GM18868 (cell line): ENCODE measurements around the gene ARMH3.

Source experiments
- ATAC-seq: cut with Tn5 transposase; IDR thresholded peaks from one replicate; pipeline ENCODE4 v1.9.1; 2021; ENCODE audit warnings: mild to moderate bottlenecking, moderate library complexity; ENCODE audit not compliant: unreplicated experiment

Gene ARMH3

DNA sequence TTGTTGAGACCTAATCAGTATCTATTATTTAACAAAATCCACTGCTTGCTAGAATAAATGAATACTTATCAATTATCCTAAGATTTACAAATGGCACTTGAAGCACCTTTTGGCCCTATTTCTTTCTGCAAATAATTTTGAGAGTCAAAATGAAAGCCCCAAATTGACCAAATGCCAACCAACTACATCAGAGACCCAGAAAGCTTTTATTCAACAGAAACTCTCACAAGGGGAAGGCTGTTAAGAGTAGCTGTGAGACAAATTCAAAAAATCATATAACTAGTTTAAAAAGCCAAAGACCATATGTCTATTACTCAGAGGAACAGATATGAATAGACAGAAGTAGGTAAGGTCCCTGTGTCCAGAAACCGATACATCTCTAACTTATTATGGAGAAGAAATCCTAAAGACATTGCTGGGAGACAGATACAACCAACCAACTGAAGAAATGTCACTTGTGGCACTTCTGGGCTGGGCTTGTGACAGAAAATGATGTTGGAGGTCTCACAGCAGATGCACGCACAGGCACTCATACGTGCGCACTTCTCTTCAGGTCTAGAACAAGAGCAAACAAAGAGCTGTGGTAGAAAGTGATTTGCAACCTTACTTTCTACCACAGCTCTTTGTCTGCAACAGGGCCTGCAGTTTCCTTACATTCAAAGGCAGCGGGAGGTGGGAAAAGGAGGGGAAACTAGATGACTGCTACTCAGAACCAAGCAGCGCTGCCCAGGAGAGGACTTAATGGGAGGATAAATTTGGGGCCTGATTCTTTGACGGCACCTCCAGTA lies 153.7 kb downstream of the ARMH3 start:
- peak; percentile 50 for ATAC-seq

DNA sequence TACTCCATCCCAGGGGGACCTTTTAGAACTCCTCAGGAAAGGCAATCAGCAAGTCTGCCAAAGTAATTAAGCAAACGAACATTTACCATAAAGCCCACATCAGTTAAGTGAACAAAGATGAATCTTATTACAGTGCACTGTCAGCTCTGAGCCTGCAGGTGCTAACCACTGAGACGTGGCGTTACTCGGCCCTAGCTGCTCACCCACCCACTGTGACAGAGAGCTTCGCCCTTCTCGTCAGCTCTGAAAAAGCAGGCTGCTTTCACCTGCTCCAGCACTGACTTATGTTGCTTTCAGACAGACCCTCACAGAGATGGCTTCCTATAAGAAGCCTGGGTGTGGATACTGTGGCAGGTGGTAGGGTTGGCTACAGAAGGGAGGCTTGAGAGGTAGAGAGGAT lies 154.6 kb downstream of the ARMH3 start:
- ATAC-seq, result peak; percentile 59

DNA sequence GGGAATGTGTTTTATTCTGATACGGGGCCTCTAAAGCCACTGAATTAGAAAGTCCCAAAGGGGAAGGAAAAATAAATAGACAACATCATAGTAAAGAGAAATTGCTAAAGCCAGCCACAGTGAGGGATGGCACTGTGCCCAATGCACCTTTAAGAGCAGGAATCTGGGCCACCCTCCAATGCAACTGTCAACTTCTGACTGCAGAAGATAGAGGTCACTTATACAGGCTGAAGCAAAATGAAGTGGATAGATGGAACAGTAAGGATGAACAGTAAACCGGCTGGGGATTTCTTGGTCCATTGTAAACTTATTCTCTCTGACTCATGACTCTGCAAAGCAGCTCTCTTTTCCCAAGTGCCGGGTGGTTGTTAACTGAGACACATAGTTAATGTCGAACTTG lies 158.3 kb downstream of the ARMH3 start:
- ATAC-seq, result no peak

DNA sequence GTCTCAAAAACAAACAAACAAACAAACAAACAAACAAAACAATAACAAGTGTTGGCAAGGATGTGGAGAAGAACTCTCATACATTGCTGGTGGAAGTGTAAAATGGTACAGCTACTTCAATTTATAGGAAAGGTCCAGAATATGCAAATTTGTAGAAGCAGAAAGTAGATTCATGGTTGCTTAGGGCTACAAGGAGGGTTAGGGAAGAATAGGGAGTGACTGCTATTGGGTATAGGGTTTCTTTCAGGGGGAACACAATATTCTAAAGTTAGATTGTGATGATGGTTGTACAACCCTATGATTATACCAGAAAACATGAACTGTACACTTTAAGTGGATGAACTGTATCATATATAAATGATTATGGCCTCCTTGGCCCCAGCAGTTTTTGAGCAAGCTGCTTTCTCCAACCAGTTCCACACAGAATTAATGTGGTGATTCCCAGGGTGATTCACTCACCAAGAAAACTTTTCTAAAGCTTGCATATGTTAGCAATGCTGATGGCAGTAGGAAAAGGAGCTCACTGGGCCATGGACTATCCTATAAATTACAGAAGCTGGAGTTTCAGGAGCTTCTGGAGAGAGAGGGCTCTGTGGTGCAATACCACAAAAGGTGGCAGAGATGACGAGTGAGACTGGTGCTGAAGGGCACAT lies 159.6 kb downstream of the ARMH3 start:
- no peak for ATAC-seq

DNA sequence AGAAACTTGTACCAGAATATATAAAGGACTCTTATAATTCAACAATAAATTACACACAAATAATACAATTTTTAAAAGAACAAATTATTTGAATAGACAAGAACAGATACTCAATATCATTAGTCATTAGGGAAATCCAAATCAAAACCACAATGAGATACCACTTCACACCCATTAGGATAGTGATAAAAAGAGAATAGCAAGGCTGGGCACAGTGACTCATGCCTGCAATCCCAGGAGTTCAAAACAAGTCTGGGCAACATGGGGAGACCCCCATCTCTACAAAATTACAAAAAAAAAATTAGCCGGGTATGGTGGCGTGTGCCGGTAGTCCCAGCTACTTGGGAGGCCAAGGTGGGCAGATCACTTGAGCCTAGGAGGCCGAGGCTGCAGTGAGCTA lies 160.2 kb downstream of the ARMH3 start:
- ATAC-seq, result no peak

DNA sequence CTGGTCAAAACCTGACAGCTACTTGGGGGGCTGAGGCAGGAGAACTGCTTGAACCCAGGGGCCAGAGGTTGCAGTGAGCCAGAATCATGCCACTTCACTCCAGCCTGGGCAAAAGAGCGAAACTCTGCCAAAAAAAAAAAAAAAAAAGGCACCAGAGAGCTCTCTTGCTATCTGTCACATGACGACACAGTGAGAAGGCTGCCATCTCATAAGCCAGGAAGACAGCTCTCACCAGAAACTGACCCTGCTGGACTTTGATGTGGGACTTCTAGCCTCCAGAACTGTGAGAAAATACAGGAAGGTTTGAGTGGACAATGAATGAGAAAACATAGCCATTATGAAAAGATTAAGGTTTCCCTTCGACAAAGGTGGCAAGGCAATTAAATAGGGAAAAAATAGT lies 161.2 kb downstream of the ARMH3 start:
- ATAC-seq, result no peak

DNA sequence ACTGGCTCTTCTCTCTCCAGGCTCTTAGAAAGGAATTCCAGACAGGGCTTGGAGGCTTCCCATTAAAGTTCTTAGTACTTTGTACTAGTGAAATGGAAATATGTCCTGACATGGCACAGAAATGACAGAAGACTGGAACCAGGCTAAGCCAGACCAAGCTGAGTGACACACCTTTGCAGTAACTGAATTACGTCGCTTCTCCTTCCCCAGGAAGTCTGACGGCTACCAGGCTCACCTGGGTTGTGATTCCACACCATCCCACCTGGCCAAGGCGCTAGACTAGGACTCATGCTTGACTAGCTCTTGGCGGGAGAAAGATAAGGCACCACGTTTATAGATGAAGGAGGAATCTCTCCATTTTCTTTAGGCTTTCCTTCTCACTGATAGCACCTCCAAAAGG lies 161.7 kb downstream of the ARMH3 start:
- ATAC-seq, result no peak

DNA sequence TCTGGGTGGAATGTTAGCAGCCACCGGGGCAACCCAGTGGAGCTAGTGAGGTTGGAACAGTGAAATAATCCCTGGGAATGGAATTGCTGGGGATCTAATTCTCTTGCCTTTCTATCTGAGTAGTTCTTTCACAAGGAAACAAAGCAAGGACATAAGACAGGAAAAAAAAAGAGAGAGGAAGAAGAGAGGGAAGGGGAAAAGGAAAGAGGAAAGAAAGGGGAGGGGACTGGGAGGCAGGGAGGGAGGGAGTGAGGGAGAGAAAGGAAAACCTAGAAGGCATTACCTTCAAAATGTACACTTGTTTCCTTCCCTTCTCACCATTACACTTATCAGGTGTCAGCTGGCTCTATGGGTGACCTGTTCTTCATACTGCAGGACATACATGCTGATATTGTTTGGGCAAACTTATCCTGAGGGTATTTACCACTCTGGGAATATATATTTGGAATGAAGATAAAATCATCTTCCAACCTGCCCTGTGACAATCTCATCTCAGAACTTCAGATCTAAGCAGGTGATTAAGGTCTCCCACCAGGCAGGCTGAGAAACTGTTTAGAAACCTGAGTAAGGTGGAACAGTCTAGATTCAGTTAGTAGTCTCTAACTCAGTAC lies 162.4 kb downstream of the ARMH3 start:
- ATAC-seq, result no peak

DNA sequence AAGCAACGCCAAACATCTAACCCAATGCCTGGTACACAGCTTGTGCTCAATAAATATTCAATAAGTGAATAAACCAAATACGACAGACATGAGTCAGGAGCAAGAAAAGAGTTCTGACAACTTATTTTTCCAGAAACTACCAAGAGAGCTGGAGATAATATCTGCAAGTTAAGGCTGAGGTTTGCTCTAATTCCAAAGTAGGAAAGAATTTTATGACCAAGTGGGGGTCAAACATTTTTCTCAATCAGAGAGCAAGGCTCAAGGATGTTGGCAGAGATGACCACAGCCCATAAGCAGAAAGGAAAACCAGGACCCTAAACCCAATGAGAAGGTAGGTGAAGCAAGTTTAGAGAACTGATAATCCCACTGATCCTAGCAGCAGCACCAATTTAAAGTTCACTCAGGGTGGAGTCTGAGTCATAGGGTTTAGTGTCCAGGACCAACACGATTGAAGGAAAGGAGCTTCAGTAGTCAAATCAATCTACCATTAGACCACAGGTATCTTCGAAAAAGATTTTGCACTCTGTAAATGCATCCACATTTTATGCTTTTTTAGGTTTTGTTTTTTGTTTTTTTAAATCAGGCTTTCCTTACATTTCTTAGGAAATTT lies 163.1 kb downstream of the ARMH3 start:
- no peak for ATAC-seq

DNA sequence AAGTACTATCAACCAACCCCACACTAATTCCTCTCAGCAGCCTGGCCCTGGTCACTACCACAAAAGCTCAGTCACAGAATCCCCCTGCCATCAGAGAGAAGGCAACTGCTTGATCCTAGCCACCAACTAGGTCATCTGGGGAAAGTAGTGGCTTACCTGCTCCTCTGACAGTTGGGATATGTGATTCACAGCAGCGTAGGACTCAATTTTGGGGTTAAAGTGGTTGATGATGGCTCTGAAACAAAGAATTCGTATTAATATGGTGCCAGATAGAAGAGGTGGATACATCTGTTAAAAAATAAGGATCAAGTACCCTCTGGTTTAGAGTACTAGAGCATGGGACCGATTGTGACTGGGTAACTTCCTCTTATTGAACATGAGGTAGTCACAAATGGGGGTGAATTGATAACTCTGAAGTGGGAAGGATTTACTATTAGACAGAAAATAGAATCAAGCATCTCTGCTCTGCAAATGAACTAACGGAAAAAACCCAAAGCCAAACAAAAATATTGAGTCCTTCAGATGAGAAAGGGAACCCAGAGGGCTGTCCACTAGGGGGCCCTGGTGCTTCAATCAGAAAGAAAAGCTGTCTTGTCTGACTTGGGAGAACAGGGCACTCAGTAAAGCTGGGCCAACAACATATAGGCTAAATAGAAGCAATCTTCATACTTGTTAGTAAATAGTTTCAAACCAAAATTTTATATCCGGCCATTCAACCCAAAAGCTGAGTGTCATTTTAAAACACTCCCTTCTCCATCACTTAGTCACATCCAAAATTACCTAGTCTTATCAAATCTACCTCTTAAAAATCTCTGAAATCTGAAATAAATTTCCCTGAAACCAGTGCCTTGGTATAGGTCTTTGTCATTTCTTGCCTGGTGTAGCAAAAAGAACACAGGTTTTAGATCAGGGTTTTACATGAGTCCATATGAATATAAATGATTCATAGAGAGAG lies 166.4 kb downstream of the ARMH3 start:
- peak; percentile 48 for ATAC-seq

DNA sequence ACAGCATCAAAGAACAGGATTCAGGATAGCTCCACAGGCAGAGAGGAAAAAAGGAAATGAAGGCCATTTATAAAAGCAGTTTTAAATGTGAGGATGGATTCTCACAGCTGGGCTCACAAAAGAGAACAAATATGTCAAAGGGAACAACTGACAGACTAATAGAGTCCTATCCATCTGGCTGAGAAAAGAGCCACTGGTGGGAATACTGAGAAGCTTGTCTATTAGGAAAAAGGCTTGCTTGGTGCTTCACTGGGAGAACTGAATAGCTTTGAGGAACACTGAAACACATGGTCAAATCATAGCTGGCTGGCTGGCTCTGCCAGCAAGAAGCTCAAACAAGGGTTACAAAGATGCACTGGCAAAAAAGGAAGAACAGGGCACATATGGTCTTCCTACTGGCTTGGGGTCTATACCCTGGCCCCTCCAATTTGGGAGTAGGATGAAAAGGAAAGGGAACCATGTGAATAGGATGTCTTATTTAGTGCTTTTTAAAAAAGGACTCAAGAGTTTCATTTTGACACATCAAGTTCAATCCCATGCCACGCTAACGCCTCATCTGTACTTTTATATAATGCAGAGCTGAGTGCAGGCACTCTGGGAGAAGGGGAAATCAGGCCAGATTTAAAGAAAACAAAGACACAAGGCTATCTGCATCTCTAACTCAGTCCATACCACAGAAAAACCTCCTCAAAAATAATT lies 167.6 kb downstream of the ARMH3 start:
- ATAC-seq, result no peak

DNA sequence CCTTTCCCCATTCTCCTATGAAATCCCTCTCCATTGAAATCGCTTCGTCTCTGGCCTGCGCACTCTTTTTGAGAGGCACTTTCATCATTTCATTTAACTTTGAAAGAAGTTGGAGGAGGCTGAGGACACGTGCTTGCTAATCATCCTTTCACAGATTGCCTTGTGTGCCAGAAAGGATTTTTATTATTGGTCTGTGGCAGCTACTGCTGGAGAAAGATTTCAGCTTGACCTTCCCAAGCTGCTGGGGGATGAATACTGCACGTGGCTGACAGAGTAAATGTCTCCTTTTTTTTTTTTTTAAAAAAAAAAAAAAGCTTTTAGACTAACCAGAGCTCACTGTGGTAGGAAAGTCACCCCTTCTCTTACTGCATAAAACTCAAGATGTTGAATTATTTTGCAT lies 168.2 kb downstream of the ARMH3 start:
- ATAC-seq, result no peak

DNA sequence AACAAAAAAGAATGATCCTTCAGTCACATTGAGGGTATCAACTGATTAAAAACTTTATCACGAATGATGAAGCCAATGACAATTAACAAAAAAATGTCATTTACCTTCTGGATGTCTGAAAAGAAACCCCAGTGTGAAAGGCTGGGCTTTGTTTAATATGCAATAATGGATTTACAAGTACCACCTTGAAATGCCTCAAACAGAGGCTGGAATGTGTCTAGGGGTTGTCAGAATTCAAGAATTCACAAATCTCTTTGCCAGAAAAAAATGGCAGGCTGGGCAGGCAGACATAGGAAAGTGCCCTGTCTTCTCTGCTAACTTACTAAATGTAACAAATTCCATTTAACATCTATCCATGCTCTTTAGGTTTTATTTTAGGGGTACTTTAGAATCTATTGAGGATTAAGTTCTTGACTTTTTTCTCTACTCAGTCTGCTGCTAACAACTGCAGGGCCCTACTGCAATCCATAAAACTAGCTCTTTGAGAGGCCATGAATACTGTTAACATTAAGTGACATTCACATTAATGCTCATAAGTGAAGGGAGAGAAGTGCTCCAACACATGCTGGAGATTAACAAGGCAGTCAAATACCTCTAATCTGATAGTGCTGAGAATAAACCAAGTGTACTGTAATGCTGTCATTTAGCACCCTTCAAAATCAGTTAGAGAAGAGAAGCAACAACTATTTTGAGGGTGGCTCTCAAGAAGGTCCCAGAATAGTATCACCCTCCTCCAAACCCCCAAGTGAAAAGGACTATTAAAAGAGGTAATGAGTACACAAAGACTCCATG lies 169.3 kb downstream of the ARMH3 start:
- ATAC-seq, result no peak

DNA sequence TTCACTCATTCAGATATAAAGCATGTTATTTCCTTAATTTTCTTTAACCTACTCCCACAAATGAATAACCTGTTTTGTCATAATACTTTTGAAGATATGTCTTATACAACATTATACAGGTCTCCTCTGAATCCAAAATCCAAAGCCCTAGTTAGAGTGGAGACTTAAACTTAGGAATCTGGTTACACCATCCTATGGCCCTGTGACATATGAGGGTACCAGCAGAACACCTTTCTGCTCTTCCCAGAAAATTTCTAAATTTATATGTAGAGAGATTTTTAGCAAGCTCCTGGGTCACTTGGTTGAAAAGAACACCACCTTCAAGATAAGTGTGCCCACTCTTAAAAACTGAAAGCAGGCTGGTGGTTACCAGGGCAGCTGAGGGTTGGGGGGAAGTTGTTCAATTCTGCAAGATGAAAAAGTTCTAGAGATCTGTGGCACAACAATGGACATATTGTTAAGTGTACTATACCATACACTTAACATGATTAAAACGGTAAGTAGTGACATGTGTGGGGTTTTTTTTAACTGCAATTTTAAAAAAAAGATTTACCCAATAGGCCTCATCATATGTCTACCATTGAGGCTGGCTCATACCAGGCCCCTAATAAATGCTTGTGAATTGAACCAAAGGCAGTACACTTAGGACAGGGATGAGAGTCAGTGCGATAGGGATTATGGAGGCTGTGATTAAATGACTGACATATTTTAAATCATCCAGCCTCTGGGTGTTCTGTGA lies 174.8 kb downstream of the ARMH3 start:
- ATAC-seq, result no peak

DNA sequence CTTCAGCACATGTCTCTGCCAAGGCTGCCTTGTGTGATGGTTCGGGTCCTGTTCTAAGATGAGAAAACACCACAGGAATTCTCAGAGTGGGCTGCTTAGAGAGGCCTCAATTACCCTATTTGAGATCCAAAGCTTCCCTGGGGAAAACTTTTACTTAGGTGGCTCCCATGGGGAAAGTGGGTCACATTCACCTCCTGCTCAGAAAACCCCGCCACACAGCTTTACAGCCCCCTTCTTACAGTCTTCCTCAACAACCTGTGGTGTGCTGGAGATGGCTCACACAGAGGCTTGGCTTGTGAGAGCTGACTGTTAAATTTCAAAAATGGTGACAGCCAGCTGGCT lies 175.8 kb downstream of the ARMH3 start:
- no peak for ATAC-seq

DNA sequence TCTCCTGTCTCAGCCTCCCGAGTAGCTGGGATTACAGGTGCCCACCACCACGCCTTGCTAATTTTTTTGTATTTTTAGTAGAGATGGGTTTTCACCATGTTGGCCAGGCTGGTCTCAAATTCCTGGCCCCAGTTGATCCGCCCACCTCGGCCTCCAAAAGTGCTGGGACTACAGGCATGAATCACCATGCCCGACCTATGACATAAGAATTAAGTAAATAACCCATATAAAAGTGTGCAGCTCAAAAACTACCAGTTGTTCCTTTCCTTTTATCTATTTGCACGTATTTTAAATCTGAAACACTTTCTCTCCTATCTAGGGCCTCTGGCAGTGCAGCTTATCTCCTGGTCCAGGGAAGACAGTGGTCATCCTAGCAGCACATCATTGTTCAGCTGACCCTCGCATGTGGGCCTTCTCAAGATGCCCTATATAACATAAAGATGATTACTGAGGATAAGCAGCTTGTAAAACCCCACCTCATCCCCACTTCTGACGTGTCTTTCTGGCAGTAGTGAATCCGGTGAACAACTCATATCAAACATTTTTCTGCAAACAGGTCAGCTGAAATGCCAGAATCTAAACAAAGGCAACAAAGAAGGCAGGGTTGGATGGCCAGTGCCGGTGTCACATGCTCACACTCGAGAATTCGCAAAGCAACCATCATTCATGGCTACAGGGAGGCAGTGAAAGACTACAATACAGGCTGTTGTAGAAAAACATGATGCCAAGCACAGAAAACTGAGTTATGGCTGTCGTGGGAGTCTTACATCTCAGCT lies 176.3 kb downstream of the ARMH3 start:
- ATAC-seq, result no peak

DNA sequence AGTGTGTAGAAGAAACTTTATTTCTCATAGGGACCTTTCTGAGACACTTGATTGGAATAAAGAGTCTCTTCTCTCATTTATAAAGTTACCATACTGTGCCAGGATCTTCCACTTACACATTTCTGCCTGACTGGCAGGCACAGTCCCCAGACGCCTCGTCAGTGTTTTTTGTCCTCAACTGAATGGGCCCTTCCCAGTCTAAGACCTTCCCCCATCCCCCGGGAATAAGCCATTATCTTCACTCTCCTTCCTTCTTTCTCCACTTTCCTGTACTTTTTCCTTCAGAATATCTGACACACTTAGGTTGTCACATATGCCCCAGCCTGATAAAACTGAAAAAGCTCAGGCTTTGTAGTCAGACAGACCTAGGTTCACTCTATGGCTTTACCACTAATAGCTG lies 177.1 kb downstream of the ARMH3 start:
- ATAC-seq, result no peak
